Activated CD8-positive, alpha-beta T cell treated with anti-CD3 and anti-CD28 coated beads for 36 hours (primary cell): Measurements from ENCODE around the gene PCP2. TPM values are rescaled to one million over a fixed set of nuclear protein-coding genes. Genes with fewer than 3 reads are reported as not detected.

Experiments used
- ATAC-seq: fragments of 200-7000 bp; cut with Tn5 transposase; one replicate; pipeline ENCODE4 v1.10.0; 2021; ENCODE audit warnings: mild to moderate bottlenecking, moderate library complexity
- CTCF ChIA-PET: fragments of 350-600 bp; sonication (Branson Sonifier 250); formaldehyde crosslinking; loops from one replicate; lab custom pipeline; 2021; ENCODE audit warnings: antibody characterized with exemption; lab: Charles Lee
- POLR2A ChIA-PET: fragments of 350-600 bp; sonication (Branson Sonifier 250); formaldehyde crosslinking; loops from one replicate; lab custom pipeline; 2021; ENCODE audit warnings: antibody characterized with exemption; lab: Charles Lee
- DNase-seq: peaks from one replicate; pipeline ENCODE4 v3.0.0-alpha.2; 2020
- H3K27ac Mint-ChIP-seq: one replicate; pipeline ENCODE4 v1.8.0; 2021; ENCODE audit warnings: mild to moderate bottlenecking, mixed read lengths
- H3K27me3 Mint-ChIP-seq: one replicate; pipeline ENCODE4 v1.8.0; 2021; ENCODE audit warnings: mixed read lengths
- H3K36me3 Mint-ChIP-seq: one replicate; pipeline ENCODE4 v1.8.0; 2021; ENCODE audit warnings: low read depth, mixed read lengths
- H3K4me1 Mint-ChIP-seq: one replicate; pipeline ENCODE4 v1.8.0; 2021; ENCODE audit warnings: low read depth, mixed read lengths
- H3K4me3 Mint-ChIP-seq: one replicate; pipeline ENCODE4 v1.8.0; 2021; ENCODE audit warnings: mild to moderate bottlenecking, moderate library complexity, mixed read lengths
- H3K9me3 Mint-ChIP-seq: one replicate; pipeline ENCODE4 v1.8.0; 2021; ENCODE audit warnings: mixed read lengths
- intact Hi-C: fragments of 100-400 bp; cut with micrococcal nuclease; formaldehyde crosslinking; loops from one replicate; pipeline ENCODE4 v1.10.0; 2022
- total RNA-seq, 2 experiments: library from RNA; stranded (reverse); gene quantifications; one replicate each; pipeline ENCODE4 v1.2.3, GENCODE V29; 2021
- TF ChIP-seq, protein P1 (sequence below): fragments of 200-600 bp; IDR thresholded peaks from one replicate; pipeline ENCODE4 v1.8.0; 2022; ENCODE audit warnings: antibody characterized with exemption, mild to moderate bottlenecking

Gene PCP2
- total RNA-seq, 2 experiments from 2014 or later = 4.0 to 4.8 TPM

GRCh38 chr19:7637374-7638256 is 4.1 kb upstream of the PCP2 start:
- intact Hi-C loops = no loop called here
- POLR2A ChIA-PET = interaction anchor here (0.6 to 1.9 kb wide), 7 partner anchors 9 to 136 kb away, joined by 3 to 10 read pairs (median 4); partner anchors contain the start of genes PET100, TRAPPC5 and XAB2

GRCh38 chr19:7636691-7637373 is 3.3 kb upstream of the PCP2 start, which contains the start of gene STXBP2:
Gene STXBP2, plus strand, starts transcription at chr19:7637110. Its CDS starts 40 bp downstream, at chr19:7637150.
- intact Hi-C loops = no loop called here
- TF ChIP-seq, protein P1, sequence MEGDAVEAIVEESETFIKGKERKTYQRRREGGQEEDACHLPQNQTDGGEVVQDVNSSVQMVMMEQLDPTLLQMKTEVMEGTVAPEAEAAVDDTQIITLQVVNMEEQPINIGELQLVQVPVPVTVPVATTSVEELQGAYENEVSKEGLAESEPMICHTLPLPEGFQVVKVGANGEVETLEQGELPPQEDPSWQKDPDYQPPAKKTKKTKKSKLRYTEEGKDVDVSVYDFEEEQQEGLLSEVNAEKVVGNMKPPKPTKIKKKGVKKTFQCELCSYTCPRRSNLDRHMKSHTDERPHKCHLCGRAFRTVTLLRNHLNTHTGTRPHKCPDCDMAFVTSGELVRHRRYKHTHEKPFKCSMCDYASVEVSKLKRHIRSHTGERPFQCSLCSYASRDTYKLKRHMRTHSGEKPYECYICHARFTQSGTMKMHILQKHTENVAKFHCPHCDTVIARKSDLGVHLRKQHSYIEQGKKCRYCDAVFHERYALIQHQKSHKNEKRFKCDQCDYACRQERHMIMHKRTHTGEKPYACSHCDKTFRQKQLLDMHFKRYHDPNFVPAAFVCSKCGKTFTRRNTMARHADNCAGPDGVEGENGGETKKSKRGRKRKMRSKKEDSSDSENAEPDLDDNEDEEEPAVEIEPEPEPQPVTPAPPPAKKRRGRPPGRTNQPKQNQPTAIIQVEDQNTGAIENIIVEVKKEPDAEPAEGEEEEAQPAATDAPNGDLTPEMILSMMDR = peak; percentile 36
- Mint-ChIP-seq H3K27ac (peak within 1 kb of the TSS; percentile 88), H3K4me3 (peak within 1 kb of the TSS; percentile 81), H3K9me3 (peaks cover 6% of the 10 kb centered on the region), H3K27me3 (no peaks in the 10 kb centered on the region), H3K36me3 (peaks cover 12% of the 10 kb centered on the region), H3K4me1 (peaks cover 27% of the 10 kb centered on the region)
- ChIA-PET POLR2A (interaction anchor here (0.6 to 1.9 kb wide), 6 partner anchors 8 to 136 kb away, joined by 3 to 10 read pairs (median 4); partner anchors contain the start of genes PET100, TRAPPC5 and XAB2), CTCF (interaction anchor here (1.0 to 2.5 kb wide), 4 partner anchors 16 to 163 kb away, joined by 4 to 14 read pairs (median 6); partner anchors contain the start of gene TRAPPC5)
- ATAC-seq (peak; percentile 98), DNase-seq (peak; percentile 92)

More at GRCh38 chr19:7637374-7638256, 4.1 kb upstream of the PCP2 start:
- Mint-ChIP-seq H3K9me3 (peaks cover 6% of the 10 kb centered on the region), H3K27me3 (no peaks in the 10 kb centered on the region), H3K36me3 (peaks cover 12% of the 10 kb centered on the region), H3K27ac (peak overlapping the region; percentile 88), H3K4me1 (peaks cover 27% of the 10 kb centered on the region), H3K4me3 (peak overlapping the region; percentile 81)
- TF ChIP-seq, protein P1 = no peak
- ATAC-seq (peak; percentile 20), DNase-seq (peak; percentile 22)
- CTCF ChIA-PET = interaction anchor here (1.0 to 2.5 kb wide), 4 partner anchors 15 to 162 kb away, joined by 4 to 14 read pairs (median 7); partner anchors contain the start of gene TRAPPC5

DNA sequence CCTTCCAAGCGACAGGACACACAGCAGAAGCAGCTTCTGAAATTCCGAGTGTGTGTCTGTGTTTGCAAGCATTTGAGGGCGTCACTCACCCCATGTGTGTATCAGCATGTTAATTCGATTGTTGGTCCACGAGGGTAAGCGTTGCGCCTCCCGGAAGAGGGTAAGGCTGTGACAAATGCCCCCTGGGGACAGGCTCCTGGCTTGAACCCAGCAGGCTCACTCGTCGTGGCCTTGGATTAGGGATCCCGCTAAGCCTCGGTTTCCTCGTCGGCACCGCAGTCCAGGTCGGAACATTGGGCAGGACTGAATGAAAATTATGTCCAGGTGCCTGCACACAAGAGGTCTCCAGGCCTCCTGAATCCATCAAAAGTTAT is 2.8 kb upstream of the PCP2 start:
- DNase-seq = no peak
- intact Hi-C loops = no loop called here
- peaks cover 29% of the 10 kb centered on the region for H3K4me1 Mint-ChIP-seq
- TF ChIP-seq, protein P1 = no peak
- ChIA-PET CTCF (interaction anchor here (2.1 kb wide), 1 partner anchor 17 kb away, joined by 5 read pairs; no protein-coding TSS in a partner anchor), POLR2A (interaction anchor here (2.9 kb wide), 1 partner anchor 18 kb away, joined by 10 read pairs; no protein-coding TSS in a partner anchor)
- peaks cover 6% of the 10 kb centered on the region for H3K9me3 Mint-ChIP-seq
- peak overlapping the region; percentile 81 for H3K4me3 Mint-ChIP-seq
- H3K27ac Mint-ChIP-seq = peak overlapping the region; percentile 88
- no peak for ATAC-seq
- peaks cover 12% of the 10 kb centered on the region for H3K36me3 Mint-ChIP-seq
- no peaks in the 10 kb centered on the region for H3K27me3 Mint-ChIP-seq

GRCh38 chr19:7635670-7636069 is 2.2 kb upstream of the PCP2 start:
- TF ChIP-seq, protein P1 = no peak
- Mint-ChIP-seq H3K4me1 (peaks cover 31% of the 10 kb centered on the region), H3K4me3 (peak overlapping the region; percentile 81), H3K36me3 (peaks cover 12% of the 10 kb centered on the region), H3K9me3 (peaks cover 6% of the 10 kb centered on the region), H3K27ac (peak overlapping the region; percentile 88), H3K27me3 (no peaks in the 10 kb centered on the region)
- intact Hi-C loops = no loop called here
- POLR2A ChIA-PET = interaction anchor here (0.7 to 2.9 kb wide), 2 partner anchors 18 to 26 kb away, joined by 3 to 10 read pairs; no protein-coding TSS in a partner anchor
- no peak for DNase-seq
- ATAC-seq = no peak
- CTCF ChIA-PET = interaction anchor here (1.2 to 2.1 kb wide), 3 partner anchors 17 to 67 kb away, joined by 4 to 5 read pairs (median 5); partner anchors contain the start of gene TRAPPC5
